KBM-7 (cell line): Measurements from ENCODE around the gene TAF5.
"Not testable (repeated sequence)": the region's sequence is repeated elsewhere in the genome, so short reads cannot be mapped to it uniquely, and the experiment has no call there.

Source experiments
- DNase-seq: peaks from one replicate; pipeline ENCODE4 v3.0.0-alpha.2; 2015
- in situ Hi-C: fragments of 300-500 bp; cut with MboI; formaldehyde crosslinking; loops from 2 replicates; pipeline ENCODE4 v1.14.3; 2020; ENCODE audit warnings: low sequenced_read_pairs, low pct_unique_long_range_greater_than_20kb, mixed read lengths

Gene TAF5

DNA sequence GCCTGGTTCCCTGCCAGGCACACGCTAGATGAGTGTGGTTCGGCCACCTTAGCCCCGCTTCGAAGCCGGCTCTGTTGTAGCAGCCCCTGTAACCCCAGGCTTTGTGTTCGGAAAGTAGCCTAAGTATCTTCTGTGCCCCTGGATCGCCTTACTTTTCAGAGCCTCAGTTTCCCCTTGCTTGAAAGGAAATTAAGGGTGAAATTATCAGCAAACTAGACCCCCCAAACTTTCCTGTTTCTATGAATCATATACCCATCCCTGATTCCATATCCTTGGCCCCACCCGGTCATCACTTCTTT, 29.0 kb downstream of the TAF5 start:
- no peak for DNase-seq
- in situ Hi-C loops: no loop called here

DNA sequence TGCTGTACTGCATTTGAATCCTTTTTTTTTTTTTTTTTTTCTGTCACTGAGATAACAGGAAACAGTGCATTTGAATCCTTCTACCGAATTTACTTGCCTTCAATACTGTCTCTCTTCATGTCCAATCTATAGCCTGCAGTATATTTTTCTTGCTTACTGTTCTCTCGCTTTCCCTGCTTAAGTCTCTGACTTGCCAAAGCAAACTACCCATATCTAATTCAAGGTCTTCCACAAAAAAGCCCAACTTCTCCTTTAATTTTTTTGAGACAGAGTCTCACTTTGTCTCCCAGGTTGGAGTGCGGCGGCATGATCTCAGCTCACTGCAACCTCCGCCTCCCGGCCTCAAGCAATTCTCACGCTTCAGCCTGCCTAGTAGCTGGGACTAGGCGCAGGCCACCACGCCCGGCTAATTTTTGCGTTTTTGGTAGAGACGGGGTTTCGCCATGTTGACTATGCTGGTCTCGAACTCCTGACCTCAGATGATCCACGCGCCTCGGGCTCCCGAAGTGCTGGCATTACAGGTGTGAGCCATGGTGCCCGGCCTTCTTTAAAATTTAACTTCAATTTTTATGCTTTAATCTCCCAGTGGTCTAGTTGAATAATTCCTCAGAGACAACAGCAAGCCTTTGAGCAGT, 29.5 kb downstream of the TAF5 start:
- in situ Hi-C loops: no loop called here
- peak; percentile 51 for DNase-seq

- no peak for DNase-seq
- in situ Hi-C loops: no loop called here
Observed at GRCh38 chr10:103413564-103413963, 45.8 kb downstream of the TAF5 start.

DNA sequence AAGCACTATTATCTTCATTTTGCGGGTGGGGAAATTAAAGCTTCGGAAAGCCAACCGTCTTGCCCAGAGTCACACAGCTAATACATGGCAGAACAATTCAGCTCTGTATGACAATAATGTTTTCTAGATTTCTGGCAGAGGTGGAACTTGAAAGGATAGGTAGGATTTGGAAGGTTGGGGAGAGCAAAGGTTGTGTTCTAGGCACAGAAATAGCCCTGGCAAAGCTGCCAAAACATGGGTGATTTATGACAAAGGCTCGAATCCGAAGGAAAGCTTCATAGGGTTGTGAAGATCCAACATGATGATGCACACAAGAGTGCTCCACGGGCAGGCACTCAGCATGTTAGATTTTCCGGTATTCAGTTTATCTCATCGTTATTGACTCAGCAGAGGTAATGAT, 47.8 kb downstream of the TAF5 start:
- in situ Hi-C loops: no loop called here
- DNase-seq: no peak

DNA sequence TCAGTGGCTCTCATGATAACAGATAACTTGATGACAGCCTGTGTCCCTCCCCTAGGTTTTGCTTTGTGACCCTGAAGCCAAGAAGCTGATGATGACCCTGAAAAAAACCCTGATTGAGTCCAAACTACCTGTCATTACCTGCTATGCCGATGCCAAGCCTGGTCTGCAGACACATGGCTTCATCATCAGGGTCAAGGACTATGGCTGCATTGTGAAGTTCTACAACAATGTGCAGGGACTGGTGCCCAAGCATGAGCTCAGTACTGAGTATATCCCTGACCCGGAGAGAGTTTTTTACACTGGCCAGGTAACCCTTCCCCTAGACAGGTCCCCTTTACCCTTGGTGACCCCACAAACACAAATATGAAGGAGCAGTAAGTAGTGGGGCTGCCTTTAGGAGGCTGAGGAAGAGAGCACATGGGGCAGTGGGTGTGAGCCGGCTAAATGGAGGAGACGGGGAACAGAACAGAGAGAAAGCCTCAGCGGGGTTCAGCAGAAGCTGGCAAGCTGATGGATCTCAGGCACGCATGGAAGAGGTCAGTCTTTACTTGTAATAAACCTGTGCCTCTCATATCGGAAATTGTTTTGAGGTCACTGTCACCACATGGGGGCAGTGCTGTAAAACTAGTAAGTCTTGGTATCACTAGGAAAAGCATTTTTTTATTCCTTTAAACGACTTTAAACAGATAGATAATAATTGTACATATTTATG, 48.8 kb downstream of the TAF5 start:
- DNase-seq: peak; percentile 55

GRCh38 chr10:103417148-103417469, 49.3 kb downstream of the TAF5 start:
- in situ Hi-C loops, DNase-seq: not testable (repeated sequence)

More for the DNA sequence above, 48.8 kb downstream of the TAF5 start:
- in situ Hi-C loops: no loop called here

- DNase-seq: no peak
- in situ Hi-C loops: no loop called here
Observed at GRCh38 chr10:103417601-103418000, 49.8 kb downstream of the TAF5 start.

DNA sequence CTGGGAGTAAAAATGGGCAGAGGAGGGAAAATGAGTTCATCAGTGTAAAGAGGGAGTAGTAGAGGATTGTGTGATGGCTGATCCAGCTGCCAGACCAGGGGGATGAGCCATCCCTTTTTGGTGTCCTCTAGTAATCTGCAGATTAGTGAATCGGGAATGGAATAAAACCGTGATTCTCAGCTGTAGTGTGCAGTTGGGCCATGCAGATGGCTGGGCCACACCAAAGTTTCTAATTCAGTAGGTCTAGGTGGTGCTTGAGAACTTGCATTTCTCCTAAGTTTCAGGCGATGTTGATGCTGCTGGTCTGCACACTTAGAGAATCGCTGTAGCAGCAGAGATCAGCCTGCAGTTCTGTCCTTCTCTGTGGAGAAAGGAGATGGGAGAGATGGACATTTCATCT, 51.3 kb downstream of the TAF5 start:
- in situ Hi-C loops: no loop called here

DNA sequence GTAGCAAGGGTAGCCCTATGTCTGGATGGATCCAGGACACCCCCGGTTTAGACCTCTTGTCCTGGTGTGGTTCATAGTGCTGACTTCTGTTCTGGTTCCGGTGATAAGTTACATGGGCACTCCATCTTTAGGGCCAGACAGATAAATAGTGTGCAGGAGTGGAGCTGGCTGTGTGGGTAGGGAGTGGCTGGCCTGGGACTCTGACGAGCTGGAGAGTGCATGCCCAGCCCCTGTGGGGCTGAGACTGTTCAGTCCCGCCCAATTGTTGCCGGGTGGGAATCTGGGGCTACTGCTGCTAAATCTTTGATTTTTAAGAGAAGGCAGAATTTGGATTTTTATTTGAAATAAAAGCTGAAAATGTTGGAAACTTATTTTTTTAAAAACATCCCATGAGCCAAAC, 56.0 kb downstream of the TAF5 start:
- no peak for DNase-seq
- in situ Hi-C loops: no loop called here

More for the DNA sequence above, 51.3 kb downstream of the TAF5 start:
- DNase-seq: no peak

GRCh38 chr10:103427866-103428265, 60.1 kb downstream of the TAF5 start:
- no peak for DNase-seq
- in situ Hi-C loops: no loop called here

- in situ Hi-C loops: no loop called here
- DNase-seq: no peak
Observed at GRCh38 chr10:103428989-103429643, 61.3 kb downstream of the TAF5 start.

- DNase-seq: no peak
- in situ Hi-C loops: no loop called here
Observed at GRCh38 chr10:103429647-103430046, 61.9 kb downstream of the TAF5 start.

DNA sequence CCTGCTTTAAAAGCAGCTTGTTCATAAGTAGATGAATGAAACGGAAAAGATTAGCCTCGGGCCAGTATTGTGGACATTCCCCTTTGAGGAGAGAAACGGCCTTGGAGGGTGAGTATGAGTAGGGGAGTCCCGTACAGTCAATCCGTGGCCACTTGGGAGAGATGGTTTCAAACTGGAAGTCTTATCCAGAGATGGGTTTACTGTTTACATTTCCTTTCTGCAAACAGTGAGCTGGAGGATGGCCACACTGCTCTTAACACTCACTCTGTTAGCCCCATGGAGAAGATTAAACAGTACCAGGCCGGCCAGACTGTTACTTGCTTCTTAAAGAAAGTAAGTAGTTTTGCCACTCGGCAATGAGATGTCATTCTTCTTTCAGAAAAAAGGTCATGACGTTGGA, 64.1 kb downstream of the TAF5 start:
- in situ Hi-C loops: no loop called here
- no peak for DNase-seq

DNA sequence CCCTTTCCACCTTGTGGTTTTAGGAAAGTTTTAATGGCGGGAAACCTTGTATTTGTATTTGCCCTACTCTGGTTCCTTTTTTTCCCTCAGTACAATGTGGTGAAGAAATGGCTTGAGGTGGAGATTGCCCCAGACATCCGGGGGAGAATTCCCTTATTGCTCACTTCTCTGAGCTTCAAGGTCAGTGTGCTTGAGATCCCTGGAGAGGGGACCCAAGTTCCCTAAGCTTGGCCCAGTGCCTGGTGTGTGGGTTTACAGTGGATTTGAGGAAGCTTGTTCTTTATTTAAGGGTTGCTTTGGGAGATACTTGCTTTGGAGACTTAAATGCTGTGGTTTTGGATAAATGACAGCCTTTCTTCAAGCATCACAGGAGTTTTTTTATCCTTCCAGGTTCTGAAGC, 66.1 kb downstream of the TAF5 start:
- DNase-seq: peak; percentile 40
- in situ Hi-C loops: no loop called here
